OCI-LY7 (cell line): Measurements from ENCODE around the gene STAT2.
"Not testable (repeated sequence)": the region's sequence is repeated elsewhere in the genome, so short reads cannot be mapped to it uniquely, and the experiment has no call there.

ENCODE experiments used
- CTCF ChIP-seq: fragments of 200-600 bp; sonication (generic); conservative IDR thresholded peaks from 2 replicates; pipeline ENCODE4 v1.5.1; 2014; ENCODE audit warnings: mild to moderate bottlenecking, antibody characterized with exemption, low read length, moderate library complexity, mixed read lengths
- EZH2phosphoT487 ChIP-seq: fragments of 200-600 bp; sonication (generic); IDR thresholded peaks from 2 replicates; pipeline ENCODE4 v1.6.1; 2018; ENCODE audit warnings: low read depth, borderline replicate concordance, mild to moderate bottlenecking, mixed run types, antibody characterized with exemption, low read length, moderate library complexity, mixed read lengths

GRCh38 chr12:56404227-56404626 lies 44.3 kb upstream of the STAT2 start:
- TF ChIP-seq CTCF, EZH2phosphoT487: not testable (repeated sequence)
